ENCODE data around the gene PYGM.
"Not testable (repeated sequence)": the region's sequence is repeated elsewhere in the genome, so short reads cannot be mapped to it uniquely, and the experiment has no call there.

The PYGM gene

DNA sequence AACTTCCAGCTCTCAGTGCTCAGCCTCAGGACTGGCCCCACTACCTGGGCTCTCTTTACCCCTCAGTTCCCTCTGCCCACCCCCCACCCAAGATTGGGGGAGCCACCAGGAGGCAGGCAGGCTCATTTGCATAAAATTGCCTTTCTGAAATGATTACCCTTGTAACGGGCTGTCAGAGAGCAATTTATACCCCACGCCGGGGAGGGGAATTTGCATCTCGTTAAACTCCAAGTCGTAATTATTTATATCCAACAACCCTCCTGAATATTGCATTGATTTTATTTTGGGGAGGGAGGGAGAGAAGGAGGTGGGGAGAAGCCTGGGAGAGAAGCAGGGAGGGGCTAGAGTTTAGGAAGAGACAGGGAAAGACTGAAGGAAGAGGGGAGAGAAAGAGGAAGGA lies 45.1 kb downstream of the PYGM start:
- no peak for DNase-seq

DNA sequence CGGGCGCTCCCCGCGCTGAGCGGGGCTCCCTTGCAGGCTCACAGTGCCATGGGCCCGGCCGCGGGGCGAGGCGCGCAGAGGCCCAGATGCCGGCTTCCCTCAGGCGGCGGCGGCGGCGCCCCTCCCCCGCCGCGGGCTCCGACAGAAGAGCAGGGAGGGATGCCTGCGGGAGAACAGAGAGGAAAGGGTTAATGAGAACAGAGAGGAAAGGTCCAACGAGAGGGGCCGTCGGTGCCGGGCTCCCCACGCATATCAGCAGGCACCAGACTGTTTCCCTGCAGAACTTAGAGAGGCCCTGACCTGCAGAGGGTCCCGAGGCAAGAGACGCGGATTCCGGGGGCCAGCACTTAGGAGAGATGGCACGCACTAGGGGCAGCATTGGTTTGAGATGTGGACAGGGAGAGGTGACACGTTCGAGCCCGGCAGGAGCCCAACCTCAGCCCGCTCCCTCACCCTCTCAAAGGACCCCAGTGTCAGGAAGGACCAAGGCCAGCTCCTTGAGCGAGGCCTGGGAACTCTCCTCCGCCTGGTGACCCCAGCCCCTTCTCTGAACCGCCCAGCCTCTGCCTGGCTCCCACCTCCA lies 45.9 kb downstream of the PYGM start:
- DNase-seq = no peak

DNA sequence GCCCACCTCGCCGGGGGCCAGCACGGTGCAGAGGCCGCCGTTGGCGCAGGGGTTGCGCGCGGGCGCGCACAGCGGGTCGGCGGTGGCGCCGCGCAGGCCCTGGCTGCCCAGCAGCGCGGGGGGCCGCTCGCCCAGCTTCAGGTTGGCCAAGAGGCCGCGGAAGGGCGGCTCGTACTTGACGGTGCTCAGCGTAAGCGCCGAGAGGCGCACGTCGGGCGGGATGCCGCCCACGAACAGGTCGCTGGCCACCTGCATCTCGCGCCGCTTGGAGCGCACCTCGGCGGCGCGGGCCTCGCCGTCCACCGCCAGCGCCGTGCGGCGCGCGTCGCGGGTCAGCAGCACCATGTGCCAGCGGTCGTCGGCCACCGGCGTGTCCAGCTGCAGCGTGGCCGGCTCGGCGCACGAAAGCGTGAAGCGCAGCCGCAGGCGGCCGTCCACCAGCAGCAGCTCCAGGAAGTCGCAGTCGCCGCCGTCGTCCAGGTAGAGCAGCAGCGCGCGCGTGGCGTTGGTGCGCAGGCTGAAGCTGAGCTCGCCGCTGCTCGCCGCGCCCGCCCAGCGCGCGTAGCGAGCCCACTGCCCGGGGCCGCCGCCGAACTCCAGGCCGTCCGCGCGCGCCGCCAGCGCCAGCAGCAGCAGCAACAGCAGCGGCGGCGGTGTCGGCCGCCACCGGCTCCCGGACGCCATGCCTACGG lies 46.6 kb downstream of the PYGM start:
- DNase-seq = no peak

- DNase-seq = no peak
Measured at GRCh38 chr11:64712430-64713015, 47.3 kb downstream of the PYGM start.

DNA sequence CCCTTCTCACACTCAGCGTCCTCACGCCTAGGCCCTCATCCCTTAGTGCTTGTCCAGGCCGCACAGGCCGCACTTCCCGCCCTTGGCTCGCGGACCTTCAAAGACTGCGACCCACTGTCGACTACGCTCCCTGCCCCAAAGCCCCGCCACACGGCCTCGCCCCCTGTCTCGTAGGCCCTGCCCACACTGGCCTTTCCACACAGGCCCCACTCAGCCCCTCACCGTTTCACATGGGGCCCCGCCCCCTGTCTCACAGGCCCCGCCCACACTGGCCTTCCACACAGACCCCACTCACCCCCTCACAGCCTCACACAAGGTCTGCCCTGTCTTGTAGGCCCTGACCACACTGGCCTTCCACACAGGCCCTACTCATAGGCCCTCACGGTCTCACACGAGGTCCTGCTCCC lies 47.8 kb downstream of the PYGM start:
- no peak for DNase-seq

DNA sequence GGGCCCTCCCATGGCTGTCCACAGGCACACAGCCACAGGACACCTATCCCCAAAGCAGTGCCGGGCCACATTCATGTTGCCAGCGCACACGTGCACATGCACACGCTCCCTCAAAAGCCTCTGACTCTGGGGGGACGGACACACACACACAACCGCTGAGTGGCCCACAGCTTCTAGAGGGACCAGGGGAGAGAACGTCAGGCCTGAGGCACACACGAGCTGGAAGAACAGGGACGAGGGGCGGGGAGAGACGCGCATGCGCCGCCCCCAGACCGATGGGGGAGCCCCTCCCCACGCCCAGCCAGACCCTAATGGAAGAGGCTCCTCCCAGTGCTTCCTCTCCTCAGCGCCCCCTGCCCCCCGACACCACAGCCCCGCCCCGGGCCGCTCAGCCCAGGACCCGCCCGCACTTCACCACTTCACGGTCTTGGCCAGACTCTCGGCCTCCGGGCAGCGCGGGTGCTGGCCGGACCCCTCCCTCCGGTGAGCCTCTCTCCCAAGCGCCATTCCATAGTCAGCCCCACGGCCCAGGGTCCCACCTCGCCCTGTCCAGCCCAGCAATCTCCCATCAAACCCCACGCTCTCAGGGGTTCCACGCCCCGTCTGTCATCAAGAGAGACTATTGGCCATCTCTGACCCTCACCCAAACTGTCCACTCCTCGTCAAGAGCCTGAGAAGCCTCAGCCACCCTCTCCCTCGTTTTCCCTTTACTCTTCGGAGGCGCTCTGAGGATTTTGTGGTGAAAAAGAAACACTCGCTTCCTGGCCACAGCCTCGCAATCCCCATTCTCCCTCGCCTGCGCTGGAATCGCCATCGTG lies 48.4 kb downstream of the PYGM start:
- DNase-seq = no peak

DNA sequence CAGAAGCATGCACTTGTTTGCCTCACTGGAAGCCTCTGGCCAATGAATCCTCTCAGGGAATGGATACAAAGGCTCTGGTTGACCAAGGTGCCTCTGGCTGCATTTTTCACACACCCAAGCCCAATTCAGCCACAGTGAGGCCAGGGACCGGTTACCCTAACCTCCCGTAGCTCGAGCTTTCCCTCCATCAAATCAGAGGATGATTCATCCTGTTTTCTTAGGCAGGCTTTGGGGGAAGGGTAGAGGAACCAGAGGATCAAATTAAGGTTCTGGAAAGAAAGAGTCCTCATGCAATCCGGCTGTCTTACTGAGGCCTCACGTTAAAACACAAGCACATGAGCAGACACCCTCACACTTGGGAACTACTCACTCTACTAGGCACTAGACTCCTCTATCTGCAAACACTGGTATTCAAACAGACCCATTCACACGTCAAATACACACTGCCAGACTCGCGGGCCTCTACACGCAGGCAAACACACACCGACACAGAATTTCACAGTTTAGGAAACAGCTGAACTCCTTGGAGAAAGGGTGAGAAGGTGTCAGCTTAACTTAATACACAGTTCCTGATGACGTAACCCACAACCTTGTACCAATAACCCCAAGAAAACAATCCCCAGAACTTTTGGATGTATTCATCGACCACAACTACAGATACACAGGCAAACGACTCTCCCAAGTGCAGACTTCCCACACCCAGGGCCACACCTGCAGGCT lies 49.2 kb downstream of the PYGM start:
- DNase-seq = no peak

DNA sequence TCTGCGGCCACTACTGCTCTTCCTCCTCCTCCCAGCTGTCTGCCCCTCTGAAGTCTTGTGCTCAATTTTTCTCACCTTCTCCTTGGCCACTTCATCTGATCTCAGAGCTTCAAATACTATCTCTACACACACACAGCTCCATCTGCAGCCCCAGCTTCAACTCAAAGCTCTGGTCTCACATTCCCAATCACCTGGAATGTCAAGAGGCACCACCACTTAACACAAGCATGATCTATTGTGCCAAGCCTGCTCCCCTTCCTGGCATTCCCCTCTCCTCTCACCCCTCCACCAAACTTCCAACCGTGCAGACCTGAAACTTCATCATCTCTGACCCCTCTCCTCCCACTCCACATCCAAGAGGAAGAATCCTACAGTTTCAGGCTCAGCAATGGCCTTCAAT lies 54.3 kb downstream of the PYGM start:
- DNase-seq = no peak

- DNase-seq = no peak
Measured at GRCh38 chr11:64703048-64703447, 56.7 kb downstream of the PYGM start.

DNA sequence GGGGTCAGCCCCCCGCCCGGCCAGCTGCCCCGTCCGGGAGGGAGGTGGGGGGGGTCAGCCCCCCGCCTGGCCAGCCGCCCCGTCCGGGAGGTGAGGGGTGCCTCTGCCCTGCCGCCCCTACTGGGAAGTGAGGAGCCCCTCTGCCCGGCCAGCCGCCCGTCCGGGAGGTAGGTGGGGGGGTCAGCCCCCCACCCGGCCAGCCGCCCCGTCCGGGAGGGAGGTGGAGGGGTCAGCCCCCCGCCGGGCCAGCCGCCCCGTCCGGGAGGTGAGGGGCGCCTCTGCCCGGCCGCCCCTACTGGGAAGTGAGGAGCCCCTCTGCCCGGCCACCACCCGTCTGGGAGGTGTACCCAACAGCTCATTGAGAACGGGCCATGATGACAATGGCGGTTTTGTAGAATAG lies 57.8 kb downstream of the PYGM start:
- DNase-seq = not testable (repeated sequence)

- DNase-seq = no peak
Measured at GRCh38 chr11:64698427-64698826, 61.3 kb downstream of the PYGM start.

- DNase-seq = no peak
Measured at GRCh38 chr11:64697663-64698375, 62.0 kb downstream of the PYGM start.
